WTC11 (cell line): Measurements from ENCODE around the gene PCID2.

Source experiments
- CREM ChIP-seq: sonication (generic); formaldehyde crosslinking; IDR thresholded peaks from 2 replicates; pipeline ENCODE4 v1.8.1; 2022; ENCODE audit warnings: mild to moderate bottlenecking, missing genetic modification reagents, moderate library complexity
- TF ChIP-seq, protein P1 (sequence below): fragments of 200-600 bp; IDR thresholded peaks from 2 replicates; pipeline ENCODE4 v1.8.0; 2022; ENCODE audit warnings: antibody characterized with exemption

- TF ChIP-seq, protein P1, sequence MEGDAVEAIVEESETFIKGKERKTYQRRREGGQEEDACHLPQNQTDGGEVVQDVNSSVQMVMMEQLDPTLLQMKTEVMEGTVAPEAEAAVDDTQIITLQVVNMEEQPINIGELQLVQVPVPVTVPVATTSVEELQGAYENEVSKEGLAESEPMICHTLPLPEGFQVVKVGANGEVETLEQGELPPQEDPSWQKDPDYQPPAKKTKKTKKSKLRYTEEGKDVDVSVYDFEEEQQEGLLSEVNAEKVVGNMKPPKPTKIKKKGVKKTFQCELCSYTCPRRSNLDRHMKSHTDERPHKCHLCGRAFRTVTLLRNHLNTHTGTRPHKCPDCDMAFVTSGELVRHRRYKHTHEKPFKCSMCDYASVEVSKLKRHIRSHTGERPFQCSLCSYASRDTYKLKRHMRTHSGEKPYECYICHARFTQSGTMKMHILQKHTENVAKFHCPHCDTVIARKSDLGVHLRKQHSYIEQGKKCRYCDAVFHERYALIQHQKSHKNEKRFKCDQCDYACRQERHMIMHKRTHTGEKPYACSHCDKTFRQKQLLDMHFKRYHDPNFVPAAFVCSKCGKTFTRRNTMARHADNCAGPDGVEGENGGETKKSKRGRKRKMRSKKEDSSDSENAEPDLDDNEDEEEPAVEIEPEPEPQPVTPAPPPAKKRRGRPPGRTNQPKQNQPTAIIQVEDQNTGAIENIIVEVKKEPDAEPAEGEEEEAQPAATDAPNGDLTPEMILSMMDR = no peak
- TF ChIP-seq CREM (CRISPR knock-in tag) = no peak
Observed at GRCh38 chr13:113147206-113147605, 61.3 kb downstream of the PCID2 start.
